Activated CD4-positive, alpha-beta T cell treated with anti-CD3 and anti-CD28 coated beads for 24 hours (primary cell): ENCODE results near the gene UBE3D.
"Not testable (repeated sequence)": the region's sequence is repeated elsewhere in the genome, so short reads cannot be mapped to it uniquely, and the experiment has no call there.

Experiments
- DNase-seq, 2 donors: peaks; one replicate each; pipeline ENCODE4 v3.0.0-alpha.2; 2020; ENCODE audit warnings: low read depth in 2 of 2

UBE3D gene

GRCh38 chr6:82978362-82978945 lies 87.2 kb downstream of the UBE3D start:
- no peak for DNase-seq

DNA sequence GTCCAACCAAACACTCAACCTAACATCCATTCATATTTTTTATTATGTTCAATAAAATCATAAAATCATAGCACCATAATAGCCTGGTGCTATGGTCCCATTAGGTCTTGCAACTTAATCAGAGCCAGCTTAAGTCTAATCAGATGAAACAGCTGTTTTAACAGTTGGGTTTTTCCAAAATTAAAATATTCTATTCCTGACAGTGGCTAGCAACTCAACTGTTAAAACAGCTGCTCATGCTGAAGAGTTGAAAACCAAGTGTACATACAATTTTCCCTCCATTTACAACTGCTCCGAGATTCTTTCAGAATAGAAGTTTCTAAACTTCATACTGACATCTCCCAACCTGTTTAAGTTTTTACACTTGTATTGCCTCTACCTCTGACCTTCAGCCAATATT lies 89.5 kb downstream of the UBE3D start:
- no peak for DNase-seq

- DNase-seq, result no peak
These were observed 93.7 kb downstream of the UBE3D start for GRCh38 chr6:82971877-82972460.

DNA sequence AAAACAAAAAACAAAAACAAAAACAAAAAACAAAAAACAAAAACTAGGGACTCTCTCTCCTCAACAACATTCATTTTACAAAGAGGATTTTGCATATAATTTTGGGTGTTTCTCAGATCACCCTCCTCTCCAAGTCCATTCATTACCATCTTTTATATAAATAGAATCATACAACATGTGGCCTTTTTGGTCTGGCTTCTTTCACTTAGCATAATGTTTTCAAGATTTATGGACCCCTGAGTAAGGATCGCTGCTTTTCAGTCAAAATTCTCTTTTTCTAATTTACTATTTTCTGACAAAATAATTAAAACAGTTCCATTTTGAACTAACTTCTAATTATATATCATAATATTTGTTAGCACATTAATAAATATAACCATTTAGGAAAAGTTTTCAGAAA lies 94.8 kb downstream of the UBE3D start:
- no peak for DNase-seq

- DNase-seq, result no peak
These were observed 96.9 kb downstream of the UBE3D start for GRCh38 chr6:82968708-82969107.

- DNase-seq, result no peak
These were observed 102.3 kb downstream of the UBE3D start for GRCh38 chr6:82963191-82963925.

GRCh38 chr6:82959385-82959941 lies 106.2 kb downstream of the UBE3D start:
- DNase-seq, result no peak

DNA sequence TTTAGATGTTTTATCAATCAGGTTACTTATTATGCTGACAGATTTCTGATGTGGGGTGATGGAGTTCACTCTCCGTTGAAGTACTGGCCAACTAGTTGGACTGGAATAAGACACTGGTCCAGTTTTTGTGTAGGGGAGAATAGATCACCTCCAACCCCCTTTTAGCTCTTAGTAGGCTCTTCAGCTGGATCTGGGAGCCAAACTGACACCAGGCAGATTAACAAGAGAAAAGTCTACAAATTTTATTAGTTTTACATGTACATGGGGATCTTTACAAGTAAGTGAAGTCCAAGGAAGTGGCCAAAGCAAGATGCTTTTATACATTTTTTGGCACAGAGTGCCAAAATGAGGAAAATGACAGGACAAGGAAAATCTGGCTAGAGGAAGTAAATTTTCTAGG lies 107.1 kb downstream of the UBE3D start:
- no peak for DNase-seq

- DNase-seq, result no peak
These were observed 107.8 kb downstream of the UBE3D start for GRCh38 chr6:82957868-82958245.

DNA sequence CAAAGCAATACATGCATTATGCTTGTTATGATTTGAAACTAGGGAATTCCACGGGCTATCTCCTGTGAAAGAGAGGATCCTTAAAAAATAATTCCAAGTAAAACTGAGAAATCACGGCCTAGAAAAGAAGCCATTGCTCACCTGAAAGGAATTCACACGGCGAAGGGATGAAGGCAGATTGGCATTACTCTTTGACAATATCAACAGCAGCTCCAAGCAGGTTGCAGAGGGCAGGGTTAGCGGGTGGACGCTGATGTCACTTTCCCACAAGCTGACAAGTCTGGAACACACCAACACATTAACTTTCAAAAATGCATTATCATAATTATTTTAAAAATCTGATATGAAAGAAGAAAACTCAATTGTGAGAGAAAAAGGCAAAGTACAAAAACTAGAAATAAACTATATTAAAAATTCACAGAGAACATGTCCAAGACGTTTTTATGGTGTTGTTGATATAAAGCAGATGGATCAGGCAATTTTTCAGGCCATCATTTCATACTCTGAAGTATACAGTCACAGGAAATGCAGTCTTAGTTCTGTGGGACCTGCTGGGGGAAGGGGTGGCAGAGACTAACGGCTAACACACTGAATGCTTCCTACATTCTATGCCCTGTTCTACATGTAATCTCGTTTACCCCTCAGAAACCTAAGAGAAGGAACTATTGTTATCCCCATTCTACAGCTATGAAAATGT lies 108.3 kb downstream of the UBE3D start:
- DNase-seq, result no peak

GRCh38 chr6:82955841-82956240 lies 109.8 kb downstream of the UBE3D start:
- DNase-seq, result no peak

DNA sequence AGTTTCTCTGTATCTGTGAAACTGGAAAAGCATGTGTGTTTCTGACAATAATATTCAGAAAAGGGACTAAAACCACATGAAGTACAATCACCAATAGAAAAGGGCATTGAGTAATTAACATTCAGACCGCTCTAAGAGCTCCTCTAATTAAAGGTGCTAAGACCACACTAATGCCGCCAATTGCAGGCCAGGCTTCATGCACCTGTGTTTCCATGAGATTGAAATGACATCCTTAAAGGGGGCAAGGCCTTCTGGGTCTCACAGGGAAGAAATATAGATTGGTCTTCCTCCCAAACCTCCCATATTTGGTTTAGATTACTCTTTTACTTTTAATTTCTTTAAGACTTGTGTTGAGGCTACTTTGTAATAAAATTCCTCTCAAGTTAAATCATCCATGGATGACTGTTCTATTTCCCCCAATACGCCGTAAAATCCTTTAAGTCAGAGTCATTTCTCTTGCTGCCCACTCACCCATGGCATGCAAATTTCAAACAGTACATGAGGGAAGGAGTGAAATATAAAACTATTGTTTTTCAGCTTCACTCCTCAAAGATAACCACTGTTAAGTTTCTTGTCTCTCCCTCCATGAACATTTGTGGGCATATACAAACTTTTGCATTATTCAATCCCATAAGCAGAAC lies 110.6 kb downstream of the UBE3D start:
- no peak for DNase-seq

DNA sequence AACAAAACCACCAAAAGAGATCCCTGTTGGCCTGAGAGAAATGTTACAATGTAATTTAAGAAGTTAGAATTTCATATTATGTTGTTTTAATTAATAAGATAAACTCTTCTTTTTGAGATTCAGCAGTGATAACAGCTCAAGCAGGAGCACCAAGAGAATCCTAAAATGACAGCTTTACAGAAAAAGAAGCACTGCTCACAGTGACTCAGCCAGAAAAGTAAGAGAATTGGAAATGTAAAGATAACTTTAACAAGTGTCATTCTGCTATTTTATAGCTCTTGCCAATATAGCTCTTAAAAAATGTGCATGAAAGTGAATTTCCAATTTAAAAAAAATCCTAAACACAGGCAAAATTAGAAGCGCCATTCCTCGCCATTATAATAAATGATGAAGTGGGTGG lies 111.3 kb downstream of the UBE3D start:
- no peak for DNase-seq

DNA sequence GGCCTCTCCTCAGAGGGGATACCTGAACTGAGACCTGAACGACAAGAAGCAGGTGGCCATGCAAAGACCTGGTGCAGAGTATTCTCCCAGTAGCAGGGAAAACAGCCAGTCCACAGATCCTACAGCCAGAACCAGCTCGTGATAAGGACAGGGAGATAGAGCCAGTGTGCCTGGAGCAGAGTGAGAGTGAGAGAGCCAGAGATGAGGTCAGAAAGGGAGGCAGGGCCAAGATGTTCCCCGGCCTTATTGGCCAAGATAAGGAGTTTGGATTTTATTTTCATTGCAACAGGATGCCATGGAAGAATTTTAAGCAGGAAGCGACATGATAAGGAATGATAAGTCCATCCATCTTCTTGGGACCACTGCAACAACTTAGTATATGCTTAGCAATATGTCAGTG lies 111.8 kb downstream of the UBE3D start:
- no peak for DNase-seq

DNA sequence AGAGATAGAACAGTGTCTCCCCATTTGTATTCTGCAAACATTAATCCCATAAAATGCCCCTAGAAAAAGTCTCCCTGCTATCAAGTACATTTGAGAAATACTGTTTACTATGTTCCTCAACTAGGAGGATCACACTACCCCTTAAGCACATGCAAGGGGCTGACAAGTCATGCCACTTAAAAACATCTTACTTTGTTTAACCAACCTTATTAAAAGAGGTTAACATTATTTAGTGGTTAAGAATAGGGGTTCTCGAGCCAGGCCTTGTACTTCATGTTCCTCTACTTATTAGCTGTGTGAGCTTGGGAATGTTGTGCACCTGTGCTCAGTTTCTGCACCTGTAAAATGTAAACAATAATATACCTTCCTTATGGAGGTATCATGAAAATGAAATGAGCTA lies 113.7 kb downstream of the UBE3D start:
- DNase-seq, result no peak

DNA sequence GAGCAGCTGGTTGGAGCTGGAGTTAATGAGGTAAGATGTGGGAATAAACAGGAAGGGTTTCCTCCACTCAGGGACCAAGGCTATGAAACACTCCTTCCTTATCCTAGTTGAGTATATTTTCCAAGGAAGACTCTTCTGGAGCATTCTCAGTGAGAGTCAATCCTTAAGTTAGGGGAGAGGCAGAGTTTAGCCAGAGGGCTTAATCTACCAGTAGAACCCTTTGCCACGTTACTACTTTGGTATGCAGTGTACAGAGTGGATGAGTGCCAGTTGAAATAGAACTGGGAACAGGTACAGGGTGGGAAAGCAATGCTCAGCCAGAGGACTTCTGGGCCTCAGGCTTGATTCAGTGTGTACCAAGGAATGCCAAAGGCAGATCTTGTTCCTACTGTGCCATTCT lies 114.3 kb downstream of the UBE3D start:
- no peak for DNase-seq

DNA sequence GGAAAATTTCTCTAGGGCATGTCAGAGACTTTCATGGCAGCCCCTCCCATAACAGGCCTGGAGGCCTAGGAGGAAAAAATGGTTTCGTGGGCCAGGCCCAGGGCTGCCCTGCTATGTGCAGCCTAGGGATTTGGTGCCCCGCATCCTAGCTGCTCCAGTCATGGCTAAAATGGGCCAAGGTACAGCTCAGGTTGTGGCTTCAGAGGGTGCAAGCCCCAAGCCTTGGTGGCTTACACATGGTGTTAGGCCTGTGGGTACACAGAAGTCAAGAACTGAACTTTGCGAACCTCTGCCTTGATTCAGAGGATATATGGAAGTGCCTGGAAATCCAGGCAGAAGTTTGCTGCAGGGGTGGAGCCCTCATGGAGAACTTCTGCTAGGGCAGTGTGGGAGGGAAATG lies 134.7 kb downstream of the UBE3D start:
- DNase-seq, result not testable (repeated sequence)

DNA sequence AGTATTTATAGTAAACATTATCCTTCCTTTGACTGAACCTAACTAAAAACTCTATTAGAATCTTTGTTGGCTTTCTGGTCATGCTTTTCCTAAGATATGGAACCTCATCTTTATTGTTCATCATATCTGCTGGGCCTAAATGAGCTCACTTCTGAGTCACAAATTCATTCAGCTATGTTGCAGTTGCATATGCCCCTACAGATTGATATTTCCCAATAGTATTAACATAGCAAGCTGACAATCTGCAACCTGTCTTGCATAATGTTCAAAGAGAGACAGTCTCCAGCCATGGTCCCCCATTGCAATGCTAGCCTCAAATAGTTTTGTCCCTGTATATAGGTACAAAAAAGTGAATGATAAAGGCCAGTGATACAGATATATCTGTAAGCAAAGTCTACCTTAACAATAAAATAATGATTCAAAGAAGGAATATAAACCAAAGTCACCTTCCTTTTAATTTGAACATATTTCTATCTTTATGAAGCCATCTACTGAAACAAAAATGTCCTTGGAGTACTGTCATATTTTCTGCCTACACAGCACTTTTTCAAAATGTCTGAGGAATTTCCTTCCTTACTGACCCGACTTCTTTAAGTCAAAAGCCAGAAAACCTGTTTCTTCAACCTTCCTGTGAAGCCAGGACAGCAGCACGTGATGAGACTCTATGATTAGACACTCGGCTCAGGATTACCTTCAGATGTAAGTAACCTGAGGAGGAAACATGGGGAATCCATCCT lies 140.7 kb downstream of the UBE3D start:
- no peak for DNase-seq

DNA sequence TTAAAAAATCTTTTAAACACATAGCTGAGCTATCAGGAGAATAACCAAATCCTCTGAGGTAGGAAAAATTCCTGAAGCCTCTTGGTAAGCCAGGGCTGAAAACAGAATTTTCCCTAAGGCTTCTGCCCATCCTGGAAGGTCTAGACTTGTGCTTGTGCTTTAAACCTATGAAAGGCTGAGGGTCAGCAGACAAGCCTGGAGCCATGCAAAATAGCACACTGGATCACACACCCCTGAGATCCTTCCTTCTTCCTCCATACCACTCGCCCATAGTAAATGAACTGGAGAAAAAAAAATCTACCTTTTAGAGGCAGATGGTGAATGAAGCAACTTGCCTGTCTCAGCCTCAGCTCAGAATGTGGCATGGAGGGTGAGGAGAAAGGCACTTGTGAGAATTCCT lies 144.4 kb downstream of the UBE3D start:
- no peak for DNase-seq

GRCh38 chr6:82917346-82918064 lies 148.1 kb downstream of the UBE3D start:
- DNase-seq, result no peak

GRCh38 chr6:82915666-82916065 lies 150.0 kb downstream of the UBE3D start:
- no peak for DNase-seq
